Pulmonary artery endothelial cell (primary cell): Measurements from ENCODE around the gene ZNF512B. TPM values are rescaled to one million over a fixed set of nuclear protein-coding genes. Genes with fewer than 3 reads are reported as not detected.

Experiments
- DNase-seq: peaks from one replicate; pipeline ENCODE4 v3.0.0-alpha.2; 2011; ENCODE audit warnings: low read depth, low spot score
- total RNA-seq: library from RNA; depleted of rRNA; stranded (reverse); fragments of >200 nt; gene quantifications from 2 replicates; pipeline ENCODE4 v1.2.3, GENCODE V29; 2014

Gene ZNF512B
- total RNA-seq, 1 donor from 2014 or later = 13.1 TPM

DNA sequence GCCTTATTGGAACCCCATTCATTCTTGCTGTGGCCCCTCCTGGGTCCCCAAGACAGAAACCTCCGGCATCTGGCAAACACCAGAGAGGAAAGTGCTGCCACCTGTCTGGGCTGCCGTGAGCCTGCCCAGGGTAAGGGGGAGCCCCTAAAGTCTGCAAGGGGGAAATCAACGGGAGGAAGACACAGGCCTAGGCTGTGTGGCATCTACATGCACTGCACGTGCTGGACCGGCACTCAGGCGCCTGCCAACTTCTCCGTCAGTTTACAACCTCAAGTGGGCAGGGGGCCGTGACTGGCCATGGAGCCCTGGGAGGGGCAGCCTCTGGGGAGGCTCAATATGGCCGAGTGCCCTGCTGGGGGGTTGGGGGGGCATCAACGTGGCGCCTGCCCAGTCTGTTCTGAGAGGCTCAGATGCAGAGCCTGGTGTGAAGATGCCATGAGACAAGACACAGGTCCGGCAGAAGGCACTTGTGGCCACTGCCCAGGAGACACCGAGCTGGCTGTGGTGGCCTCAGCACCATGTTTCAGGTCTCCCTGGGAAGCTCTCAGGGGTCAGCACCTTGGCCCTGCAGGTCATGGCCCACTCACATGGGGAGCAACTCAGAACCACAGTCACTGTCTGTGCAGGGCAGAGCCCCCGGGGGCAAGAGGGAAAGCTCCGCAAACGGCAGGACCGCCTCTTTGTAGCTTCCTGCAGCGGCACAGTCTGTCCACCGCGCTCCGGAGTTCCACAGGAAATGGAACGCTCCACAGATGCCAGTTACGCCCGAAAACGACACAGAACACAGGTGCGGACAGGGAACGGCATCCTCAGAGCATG, 21.9 kb downstream of the ZNF512B start:
- no peak for DNase-seq

DNA sequence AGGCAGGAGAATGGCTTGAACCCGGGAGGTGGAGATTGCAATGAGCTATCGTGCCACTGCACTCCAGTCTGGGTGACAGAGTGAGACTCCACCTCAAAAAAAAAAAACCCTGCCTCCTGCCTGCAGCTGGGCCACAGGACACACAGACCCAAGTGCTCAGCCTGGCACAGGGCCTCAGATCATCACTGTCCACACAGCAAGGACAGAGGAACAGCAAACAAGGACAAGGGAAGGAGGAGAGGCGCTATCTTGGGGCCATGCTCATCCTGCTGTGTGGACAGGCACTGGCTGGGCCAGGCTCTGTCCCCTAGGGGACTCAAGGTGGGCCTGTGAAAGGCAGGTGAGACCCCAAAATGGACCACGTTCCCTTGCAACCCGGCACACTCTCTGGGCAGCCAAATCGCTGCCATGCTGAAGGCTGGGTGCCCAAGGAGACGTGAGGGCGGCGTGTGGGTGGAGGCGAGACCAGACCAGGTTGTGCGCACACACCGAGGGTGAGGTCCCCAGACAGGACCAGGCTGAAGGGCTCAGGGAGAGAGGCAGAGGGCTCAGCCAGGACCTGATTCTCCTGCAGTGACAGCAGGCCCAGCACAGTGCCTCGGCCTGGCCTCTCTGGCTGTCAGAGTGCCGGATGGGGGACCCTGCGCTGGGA, 22.6 kb downstream of the ZNF512B start:
- DNase-seq = no peak

DNA sequence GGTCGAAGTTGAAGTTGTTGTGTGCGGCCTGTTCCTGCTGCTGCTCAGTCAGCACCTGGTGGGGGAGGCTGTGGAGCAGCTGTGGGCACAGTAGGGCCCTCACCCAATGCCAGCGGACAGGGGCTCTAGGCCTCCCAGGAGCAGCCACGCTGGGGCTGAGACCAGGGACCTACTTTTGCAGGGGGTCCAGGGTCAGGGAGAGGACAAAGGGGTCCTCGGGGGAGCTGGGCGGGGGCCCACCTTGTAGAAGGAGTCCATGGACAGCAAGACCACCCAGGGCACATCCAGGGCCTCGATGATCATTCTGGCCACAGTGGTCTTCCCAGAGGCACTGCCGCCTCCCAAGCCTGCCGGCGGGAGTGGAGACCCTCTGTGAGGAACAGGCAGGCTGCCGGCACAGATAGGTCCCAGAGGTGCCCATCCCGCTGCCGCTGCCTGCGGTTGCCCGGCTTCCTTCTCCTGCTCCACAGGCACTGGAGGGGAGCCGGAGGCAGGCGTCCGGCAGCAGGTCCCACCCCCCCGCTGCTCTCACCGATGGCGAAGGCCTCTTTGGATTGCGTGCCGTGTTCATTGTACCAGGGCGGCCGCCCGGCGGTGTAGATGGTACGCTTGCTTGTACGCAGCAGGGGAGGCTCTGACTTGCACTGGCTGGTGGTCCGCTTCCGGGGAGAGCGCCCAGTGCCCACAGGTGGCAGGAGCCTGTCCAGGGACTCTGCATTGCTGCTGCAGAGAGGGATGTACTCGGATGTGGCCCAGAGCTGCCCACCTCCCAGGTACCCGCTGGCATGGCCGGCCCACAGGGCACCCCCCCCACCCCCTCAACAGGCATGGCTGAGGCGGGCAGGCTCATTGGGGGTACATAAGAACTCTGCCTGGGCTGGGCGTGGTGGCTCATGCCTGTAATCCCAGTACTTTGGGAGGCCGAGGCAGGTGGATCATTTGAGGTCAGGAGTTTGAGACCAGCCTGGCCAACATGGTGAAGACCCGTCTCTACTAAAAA, 23.5 kb downstream of the ZNF512B start:
- no peak for DNase-seq

DNA sequence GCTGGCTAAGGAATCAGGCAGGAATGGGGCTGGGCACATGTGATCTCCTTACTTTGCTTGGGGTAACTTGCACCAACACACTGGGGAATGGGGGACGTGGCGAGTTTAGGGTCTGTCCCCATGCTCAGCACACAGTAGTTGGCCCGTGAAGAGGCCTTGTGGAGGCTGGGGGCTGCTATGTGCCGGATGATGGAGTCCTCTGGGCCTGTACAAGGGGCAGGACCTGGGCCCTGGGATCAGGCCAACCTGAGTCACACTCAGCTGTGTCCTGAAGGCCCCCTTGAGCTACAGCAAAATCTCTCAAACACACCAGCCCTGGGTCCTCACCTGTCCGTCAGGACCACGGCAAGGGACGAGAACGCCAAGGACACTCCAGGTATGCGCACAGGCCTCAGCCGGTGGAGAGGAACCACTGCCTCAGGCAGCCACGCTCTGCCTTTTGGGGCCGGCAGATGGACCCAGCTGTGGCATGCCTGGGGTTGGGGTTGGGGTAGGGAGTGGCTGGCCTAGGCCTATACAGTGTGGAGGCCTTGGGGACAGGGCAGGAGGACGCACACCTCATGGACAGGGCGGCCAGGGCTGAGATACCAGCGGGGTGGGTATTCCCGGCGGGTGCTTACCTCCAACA, 24.6 kb downstream of the ZNF512B start:
- DNase-seq = no peak

DNA sequence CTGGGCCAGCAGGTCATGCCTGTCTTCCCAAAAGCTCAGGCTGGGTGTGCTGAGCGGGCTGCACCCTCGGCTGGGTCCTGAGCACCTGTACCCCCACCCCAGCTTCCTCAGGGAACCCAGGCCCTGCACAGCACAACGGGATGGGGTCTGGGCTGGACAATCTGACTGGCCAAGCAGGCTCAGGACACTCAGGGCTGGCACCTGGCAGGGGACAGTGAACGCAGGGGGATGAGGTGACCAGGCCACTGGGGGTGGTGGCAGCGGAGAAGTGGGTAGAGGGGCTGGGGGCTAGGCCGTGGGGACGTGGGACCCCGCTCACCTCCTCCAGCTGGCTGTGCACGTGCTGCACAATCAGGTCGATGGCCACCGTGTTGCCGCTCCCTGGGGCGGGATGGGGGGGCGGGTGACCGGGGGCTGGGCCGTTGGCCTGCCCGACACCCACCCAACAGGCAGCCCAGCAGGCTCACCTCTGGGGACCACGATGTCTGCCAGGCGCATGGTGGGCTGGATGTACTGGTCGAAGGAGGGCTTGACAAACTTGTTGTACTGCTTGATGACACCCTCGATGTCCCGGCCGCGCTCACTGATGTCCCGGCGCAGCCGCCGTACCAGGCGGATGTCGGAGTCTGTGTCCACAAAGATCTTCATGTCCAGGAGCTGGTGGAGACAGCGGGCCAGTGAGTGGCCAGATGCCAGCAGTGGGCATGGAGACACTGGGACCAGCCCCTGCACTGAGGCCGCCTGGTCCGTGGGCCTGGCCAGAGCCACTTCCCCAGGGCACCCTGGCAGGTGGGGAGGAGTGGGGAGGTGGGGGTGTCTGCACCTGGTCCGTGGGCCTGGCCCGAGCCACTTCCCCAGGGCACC, 25.4 kb downstream of the ZNF512B start:
- no peak for DNase-seq

DNA sequence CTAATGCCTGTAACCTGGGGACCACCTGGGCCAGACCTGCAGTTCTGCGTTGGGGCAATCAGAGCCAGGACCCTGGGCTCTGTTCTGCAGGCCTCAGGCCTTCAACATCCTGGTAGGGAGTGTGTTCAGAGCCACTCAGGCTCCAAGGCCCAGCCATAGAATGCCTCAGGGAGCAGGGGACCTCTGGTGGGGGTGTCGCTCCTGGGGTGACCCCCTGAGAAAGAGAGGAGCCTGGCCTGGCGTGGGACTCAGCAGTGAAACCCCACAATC, 26.0 kb downstream of the ZNF512B start:
- no peak for DNase-seq

DNA sequence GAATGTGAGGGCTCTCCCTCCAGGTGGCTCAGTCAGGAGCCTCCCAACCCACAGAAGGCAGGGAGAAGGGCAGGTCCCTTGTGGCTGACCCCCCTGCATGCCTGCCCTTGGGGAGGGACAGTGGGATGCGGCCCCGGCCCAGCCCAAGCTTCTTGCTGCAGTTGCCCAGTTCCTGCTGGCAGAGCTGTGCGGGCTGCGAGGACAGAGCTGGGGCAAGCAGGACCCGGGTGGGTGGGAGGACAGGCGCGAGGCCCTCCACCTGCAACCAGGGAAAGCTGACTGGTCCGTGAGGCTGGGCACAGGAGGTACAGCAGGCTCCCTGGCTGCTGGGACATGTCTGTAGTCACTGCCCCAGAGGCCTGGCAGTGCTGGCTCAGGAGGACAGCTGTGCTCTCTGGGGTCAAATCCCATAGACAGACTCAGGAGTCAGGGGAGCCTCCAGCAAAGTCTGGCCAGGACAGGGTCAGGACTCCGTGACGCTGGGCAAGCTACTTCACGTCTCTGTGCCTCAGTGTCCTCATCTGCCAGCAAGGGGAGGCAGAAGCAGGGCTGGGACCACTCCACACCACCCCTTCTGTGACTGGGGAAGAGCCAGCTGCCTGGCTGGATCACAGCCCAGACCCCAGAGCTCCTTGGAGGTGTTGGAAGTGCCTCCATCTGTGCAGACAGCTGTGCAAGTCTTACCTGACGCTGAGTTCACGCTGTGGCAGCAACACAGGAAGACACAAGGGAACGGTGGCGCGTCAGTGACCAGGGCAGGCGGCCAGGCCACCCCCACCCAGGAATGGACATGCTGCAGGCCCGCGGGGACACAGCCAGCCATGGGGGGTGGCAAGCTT, 26.5 kb downstream of the ZNF512B start:
- no peak for DNase-seq

DNA sequence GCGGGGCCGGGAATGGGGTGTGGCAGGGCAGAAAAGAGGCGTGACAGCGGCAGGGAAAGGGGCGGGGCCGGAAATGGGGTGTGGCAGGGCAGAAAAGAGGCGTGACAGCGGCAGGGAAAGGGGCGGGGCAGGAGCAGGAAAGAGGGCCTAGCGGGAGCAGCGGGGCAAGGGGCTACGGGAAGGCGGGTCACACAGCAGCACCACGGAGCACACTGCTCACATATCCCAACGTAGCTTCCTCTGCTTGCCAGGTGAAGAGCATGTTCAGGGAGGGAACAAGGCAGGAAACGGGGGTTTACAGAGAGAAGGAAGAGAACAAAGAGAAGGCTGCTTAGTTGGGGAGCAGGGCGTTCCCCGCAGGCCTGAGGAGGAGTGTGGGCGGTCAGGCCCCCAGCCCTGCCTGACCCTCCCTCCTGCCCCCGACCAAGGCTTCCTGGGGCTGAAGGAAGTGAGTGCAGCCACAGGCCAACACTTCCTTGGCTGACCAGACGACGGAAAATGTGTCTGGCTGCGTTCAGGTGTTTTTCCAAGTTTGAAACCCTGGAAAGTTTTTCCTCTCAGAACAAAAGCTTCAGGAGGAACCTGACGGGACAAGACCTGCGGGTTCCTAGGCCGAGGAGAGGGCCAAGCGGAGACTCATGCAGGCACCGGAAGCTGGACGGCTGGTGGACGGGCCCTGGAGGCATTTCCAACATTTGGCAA, 27.3 kb downstream of the ZNF512B start:
- DNase-seq = no peak

DNA sequence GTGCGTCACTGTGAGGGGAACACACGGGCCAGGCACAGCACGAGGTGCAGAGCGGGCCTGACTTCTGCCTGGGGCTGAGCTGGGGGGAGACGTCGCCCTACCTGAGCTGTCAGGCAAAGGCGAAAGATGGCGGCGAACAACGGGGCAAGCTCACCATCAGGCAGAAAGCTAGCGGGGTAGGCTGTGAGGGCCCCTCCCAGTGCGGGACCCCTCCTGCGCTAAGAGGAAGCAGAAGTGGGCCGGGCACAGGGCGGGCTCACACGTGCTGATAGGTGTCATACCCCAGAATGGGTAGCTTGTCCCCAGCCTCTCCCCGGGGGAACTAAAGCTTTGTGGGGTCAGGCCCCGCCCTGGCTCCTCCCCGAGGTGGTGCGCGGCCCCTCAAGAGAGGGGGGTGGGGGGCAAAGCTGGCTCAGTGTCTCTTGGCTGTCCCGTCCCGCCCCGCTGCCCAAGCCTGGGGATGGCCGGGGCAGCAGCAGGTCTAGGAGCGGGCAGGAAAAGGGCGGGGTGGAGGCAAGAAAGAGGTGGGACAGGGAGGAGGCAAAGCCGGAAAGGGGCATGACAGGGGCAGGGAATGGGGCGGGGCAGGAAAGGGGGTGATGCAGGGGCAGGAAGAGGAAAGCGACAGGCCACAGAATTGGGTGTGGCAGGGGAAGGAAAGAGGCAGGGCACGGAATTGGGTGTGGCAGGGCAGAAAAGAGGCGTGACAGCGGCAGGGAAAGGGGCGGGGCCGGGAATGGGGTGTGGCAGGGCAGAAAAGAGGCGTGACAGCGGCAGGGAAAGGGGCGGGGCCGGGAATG, 28.2 kb downstream of the ZNF512B start:
- DNase-seq = no peak

DNA sequence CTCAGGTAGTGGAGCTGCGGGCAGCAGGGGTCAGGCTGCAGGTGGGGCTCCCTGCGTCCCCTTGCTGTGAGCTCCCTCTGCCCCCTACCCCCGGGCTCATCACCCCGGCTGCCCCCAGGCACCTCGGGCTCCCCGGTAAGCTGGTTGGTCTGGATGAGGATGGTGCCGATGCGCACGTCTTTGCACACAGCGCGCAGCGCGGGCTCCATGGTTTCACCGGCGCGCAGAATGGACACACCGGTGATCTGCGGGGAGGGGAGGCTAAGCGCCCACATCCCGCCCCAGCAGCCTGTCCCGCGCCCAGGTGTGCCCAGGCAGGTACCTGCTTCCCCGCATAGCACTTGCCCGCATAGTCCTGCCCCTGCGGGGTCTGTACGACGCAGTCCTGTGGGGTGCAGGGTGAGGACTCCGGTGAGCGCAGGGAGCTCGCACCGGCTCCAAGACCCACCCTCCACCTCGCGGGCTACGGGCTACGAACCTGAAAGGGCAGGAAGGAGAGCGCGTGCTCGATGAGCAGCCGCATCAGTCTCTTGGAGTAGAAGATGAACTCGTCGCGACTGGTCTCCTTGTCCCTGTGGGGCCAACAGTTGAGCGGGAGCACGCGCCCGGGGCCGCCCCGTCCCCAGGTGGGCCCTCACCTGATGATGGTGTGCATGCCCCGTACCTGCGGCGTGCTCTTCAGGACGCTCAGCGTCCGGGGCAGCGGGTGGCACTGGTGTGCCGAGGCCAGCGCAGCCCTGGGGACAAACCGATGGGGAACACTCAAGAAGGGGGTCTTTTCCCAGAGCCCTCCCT, 29.1 kb downstream of the ZNF512B start:
- no peak for DNase-seq

DNA sequence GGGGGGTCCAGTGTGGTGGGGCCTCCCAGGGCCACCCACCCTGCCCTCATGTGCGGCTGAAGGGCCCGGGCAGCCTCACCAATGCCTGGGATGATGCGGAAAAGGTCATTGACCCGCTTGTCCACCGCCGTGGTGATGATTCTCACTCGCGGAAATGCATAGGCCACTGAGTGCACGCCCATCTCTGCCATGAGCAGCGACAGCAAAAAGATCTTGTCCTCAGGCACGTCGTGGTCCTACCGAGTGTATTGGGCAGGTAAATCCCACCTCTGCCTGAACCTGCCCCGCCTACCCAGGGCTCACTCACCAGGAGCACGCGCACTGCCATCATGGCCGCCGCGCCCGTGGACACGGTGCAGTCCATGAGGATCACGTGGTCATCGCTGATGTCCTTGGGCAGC, 29.7 kb downstream of the ZNF512B start:
- no peak for DNase-seq

DNA sequence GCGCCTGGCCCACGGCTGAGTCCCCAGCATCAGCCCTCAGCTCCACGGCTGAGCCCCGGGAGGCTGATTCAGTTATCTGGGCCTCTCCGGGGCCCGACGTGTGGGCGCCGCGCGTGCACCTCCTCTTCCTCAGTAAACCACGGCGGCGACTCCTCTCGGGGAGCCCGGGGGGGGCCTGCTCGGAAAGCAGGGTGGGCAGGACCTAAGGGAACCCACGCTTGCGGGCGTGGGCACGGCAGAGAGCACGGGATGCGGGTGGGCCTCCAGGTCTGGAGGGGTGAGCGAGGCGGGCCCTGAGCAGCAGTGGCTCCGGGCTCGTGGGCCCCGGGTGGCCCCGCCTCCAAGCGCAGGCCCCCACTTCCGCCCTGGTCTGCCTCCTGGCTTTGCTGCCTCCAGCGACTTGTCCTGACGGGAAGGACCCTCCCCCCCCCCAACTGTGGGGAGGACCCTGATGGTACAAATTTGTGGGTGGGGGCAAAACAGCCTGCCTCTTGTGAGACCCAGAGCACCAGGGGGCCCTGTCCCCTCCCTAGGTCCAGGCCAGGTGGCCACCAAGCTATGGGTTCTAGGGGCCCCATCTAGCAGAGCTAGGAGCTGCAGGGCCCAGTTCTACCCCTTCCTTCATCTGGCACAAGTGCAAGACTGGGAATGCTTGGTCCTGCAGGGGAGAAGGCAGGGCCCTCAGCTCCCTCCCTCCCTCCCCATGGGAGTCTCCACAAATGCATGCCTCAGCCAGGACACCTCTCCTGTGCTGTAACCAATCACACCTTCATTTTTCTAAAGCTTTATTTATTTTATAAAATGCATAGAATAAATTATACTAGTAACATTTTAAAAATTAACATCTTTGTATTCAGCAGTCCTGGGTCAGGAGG, 30.4 kb downstream of the ZNF512B start:
- DNase-seq = no peak

DNA sequence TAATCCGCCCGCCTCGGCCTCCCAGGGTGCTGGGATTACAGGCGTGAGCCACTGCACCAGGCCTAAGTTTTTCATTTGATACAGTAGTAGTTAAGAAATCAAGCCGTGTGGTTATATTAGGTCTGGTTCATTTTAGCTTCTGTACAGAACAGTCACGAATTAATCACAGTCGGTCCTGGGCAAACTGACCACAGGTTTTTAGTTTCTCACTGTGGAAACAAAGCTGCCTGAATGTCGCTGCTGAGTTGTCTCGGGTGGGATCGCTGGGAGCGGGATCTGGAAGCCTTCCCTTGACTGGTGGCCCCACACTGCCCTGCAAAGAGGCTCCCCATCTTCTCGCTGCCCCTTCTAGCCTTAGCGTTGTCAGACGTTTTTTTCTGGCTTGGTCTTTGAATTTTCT, 32.1 kb downstream of the ZNF512B start:
- DNase-seq = no peak

DNA sequence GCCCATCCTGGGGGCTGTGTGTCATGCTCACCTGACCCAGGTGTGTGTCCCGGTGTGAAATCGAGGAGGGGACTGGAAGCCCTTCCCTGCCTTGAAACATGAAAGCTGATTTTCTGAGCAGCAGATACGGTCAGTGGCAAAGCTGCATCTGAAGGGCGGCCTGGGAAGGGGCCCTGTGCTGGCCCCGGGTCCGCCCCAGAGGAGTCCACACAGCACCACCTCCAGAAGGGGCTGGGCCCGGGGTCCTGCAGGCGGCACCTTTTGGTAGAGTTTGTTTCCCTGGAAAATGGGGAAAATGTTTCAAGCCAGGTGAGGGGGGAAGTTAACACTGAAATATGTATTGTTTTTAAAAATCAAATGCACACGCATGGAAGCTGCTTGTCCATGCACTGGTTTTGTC, 34.3 kb downstream of the ZNF512B start:
- no peak for DNase-seq

DNA sequence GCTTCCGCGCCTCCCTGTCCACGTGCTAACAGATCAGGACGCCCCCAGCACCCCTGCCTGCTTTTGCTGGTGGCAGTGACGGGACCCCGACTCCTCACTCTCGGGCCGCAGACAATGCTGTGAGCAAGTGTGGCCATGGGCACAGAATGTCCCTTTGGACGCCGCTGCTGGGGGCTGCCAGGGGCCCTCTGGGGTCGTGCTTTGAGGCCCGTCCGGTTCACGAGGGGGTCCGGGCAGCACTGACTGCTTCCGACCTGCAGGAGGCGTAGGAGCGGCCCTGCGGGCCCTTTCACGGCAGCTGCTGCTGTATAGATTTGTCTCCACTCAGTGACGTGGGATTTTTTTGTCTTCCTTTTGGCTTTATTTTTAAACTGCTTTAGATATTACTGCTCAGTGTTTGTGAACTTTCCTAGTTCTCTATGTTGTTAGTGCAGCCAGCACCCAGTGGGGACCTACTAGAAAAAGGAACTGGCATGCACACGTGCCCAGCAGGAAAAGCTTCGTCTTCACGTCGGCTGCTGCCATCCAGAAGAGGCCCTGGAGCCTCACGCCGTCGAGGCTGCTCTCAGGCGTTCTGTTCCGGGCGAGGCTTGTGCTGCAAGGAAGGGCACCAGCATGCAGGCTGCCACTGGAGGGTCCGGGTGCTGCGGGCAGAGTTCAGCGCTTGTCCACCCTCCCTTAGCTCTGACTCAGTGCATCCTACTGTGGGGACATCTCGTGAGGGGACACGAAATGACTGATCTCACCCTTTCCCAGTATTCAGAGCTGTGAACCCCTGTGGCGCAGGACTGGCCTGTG, 35.3 kb downstream of the ZNF512B start:
- DNase-seq = no peak

DNA sequence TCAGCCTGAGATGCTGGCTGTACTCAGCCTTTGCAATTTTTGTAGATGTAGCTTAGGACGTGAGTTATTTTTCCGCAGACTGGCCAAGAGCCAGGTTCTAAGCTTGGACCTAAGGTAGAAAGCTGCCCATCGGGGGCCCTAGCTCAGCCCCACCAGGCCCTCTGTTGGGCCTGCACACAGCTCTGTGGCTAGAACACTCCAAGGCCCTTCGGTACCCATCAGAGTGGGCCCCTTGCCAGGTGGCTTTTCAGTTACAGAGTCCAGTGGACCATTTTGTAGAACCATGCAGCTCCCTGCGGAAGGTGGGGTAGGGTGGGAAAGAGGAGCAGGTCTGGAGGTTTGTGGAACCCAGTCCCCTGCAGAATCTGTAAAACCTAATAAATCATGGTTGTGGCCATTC, 36.1 kb downstream of the ZNF512B start:
- no peak for DNase-seq
